K562 (cell line): ENCODE data around the gene AP3B2. TPM values are rescaled to one million over a fixed set of nuclear protein-coding genes. Genes with fewer than 3 reads are reported as not detected.

ENCODE experiments used
- BACH1 ChIP-seq: fragments of 200-800 bp; sonication (Bioruptor generic); IDR thresholded peaks from 2 replicates; pipeline ENCODE4 v1.6.1; 2016; ENCODE audit warnings: missing genetic modification characterization, missing compliant biosample characterization
- CHD4 ChIP-seq: fragments of 200-600 bp; sonication (generic); IDR thresholded peaks from 3 replicates; pipeline ENCODE4 v1.6.1; 2012; ENCODE audit warnings: low read depth, mild to moderate bottlenecking, mixed read lengths, low read length, inconsistent platforms; ENCODE audit not compliant: insufficient read depth, insufficient replicate concordance, poor library complexity, severe bottlenecking
- CREB1 ChIP-seq, 2 experiments: sonication (generic) in 1 of 2; formaldehyde crosslinking in 1 of 2; IDR thresholded peaks; 2 replicates each; pipeline versions ENCODE4 v1.6.1 to v1.8.0; 2012 to 2022; ENCODE audit warnings: inconsistent platforms in 1 of 2, mild to moderate bottlenecking in 1 of 2, missing genetic modification reagents in 1 of 2, moderate library complexity in 1 of 2
- GTF2A2 ChIP-seq: IDR thresholded peaks from 2 replicates; pipeline ENCODE4 v1.6.1; 2016; ENCODE audit warnings: mild to moderate bottlenecking, missing genetic modification characterization, missing compliant biosample characterization
- HDAC2 ChIP-seq: fragments of 450-650 bp; IDR thresholded peaks from 2 replicates; pipeline ENCODE4 v1.6.1; 2016; ENCODE audit warnings: mild to moderate bottlenecking
- KLF1 ChIP-seq: fragments of 450-650 bp; IDR thresholded peaks from 2 replicates; pipeline ENCODE4 v1.6.1; 2016; ENCODE audit warnings: missing genetic modification characterization, missing compliant biosample characterization
- MAFG ChIP-seq: fragments of 450-650 bp; conservative IDR thresholded peaks from 2 replicates; pipeline ENCODE4 v1.6.1; 2016; ENCODE audit warnings: missing genetic modification characterization, missing compliant biosample characterization
- MCM2 ChIP-seq: fragments of 450-650 bp; IDR thresholded peaks from 2 replicates; pipeline ENCODE4 v1.6.1; 2017; ENCODE audit warnings: low read depth, mild to moderate bottlenecking
- MYNN ChIP-seq, 2 experiments: sonication (generic); formaldehyde crosslinking in 1 of 2; IDR thresholded peaks; 2 replicates each; pipeline versions ENCODE4 v1.5.0 to v1.6.1; 2016 to 2020; ENCODE audit warnings: antibody characterized with exemption in 1 of 2, missing genetic modification reagents in 1 of 2
- RNF2 ChIP-seq: sonication (generic); IDR thresholded peaks from 2 replicates; pipeline ENCODE4 v1.6.1; 2016
- TGIF2 ChIP-seq: sonication (generic); formaldehyde crosslinking; IDR thresholded peaks from 2 replicates; pipeline ENCODE4 v1.8.1; 2022; ENCODE audit warnings: mild to moderate bottlenecking, missing genetic modification reagents, moderate library complexity
- ZBED1 ChIP-seq: IDR thresholded peaks from 2 replicates; pipeline ENCODE4 v1.6.1; 2014
- ZFP1 ChIP-seq: fragments of 450-650 bp; formaldehyde crosslinking; IDR thresholded peaks from 2 replicates; pipeline ENCODE4 v1.4.0; 2020; ENCODE audit warnings: mild to moderate bottlenecking, mixed read lengths
- ZNF217 ChIP-seq: sonication (generic); formaldehyde crosslinking; IDR thresholded peaks from 2 replicates; pipeline ENCODE4 v1.8.0; 2022; ENCODE audit warnings: mild to moderate bottlenecking, missing genetic modification reagents
- ZNF23 ChIP-seq: fragments of 250-450 bp; sonication (Bioruptor Pico); IDR thresholded peaks from 2 replicates; pipeline ENCODE4 v1.4.0; 2020; ENCODE audit warnings: mild to moderate bottlenecking
- ZNF24 ChIP-seq: fragments of 450-650 bp; IDR thresholded peaks from 2 replicates; pipeline ENCODE4 v1.6.1; 2016
- ZNF589 ChIP-seq: fragments of 200-800 bp; sonication (Bioruptor generic); IDR thresholded peaks from 2 replicates; pipeline ENCODE4 v1.6.1; 2016; ENCODE audit warnings: low read depth, missing genetic modification characterization, missing compliant biosample characterization
- polyA plus RNA-seq, 8 experiments: library from polyadenylated mRNA; depleted of rRNA in 4 of 8; stranded (reverse) in 5 of 8; unstranded in 3 of 8; fragments of >200 nt; fragmentation: Nextera tagmentation in 2 of 8; fragmentation: Illumina TruSeq in 1 of 8; extraction: Ambion mirVana in 2 of 8; extraction: Trizol in 1 of 8; gene quantifications; 2 replicates each; pipeline versions ENCODE4 v1.2.1 to v1.2.3, GENCODE V29; 2011 to 2014; ENCODE audit warnings: inconsistent platforms in 1 of 8, missing spikeins in 1 of 8
- total RNA-seq, 7 experiments: library from RNA; depleted of rRNA in 6 of 7; stranded (reverse); fragments of >200 nt in 6 of 7; fragmentation: Illumina TruSeq in 2 of 7; extraction: Trizol in 2 of 7; gene quantifications; 2 replicates each; pipeline versions ENCODE4 v1.2.1 to v1.2.3, GENCODE V29; 2011 to 2021; ENCODE audit warnings: low replicate concordance in 1 of 7
- TF ChIP-seq, protein P1 (sequence below): sonication (generic); formaldehyde crosslinking; IDR thresholded peaks from 2 replicates; pipeline ENCODE4 v1.8.1; 2023; ENCODE audit warnings: mild to moderate bottlenecking, missing genetic modification reagents
- TF ChIP-seq, protein P2 (sequence below): sonication (generic); formaldehyde crosslinking; IDR thresholded peaks from 2 replicates; pipeline ENCODE4 v1.9.0; 2022; ENCODE audit warnings: mild to moderate bottlenecking, missing genetic modification reagents
- TF ChIP-seq, protein P3 (sequence below): sonication (generic); formaldehyde crosslinking; IDR thresholded peaks from 2 replicates; pipeline ENCODE4 v1.8.0; 2022; ENCODE audit warnings: mild to moderate bottlenecking, missing genetic modification reagents
- TF ChIP-seq, protein P4 (sequence below), 2 experiments: IDR thresholded peaks; 2 replicates each; pipeline ENCODE4 v1.6.1; 2011; ENCODE audit warnings: borderline replicate concordance in 1 of 2, control low read depth in 1 of 2, low read depth in 1 of 2, low read length in 1 of 2, mild to moderate bottlenecking in 1 of 2, mixed read lengths in 1 of 2, moderate library complexity in 1 of 2; ENCODE audit not compliant: insufficient read depth in 1 of 2, insufficient read length in 1 of 2, poor library complexity in 1 of 2, severe bottlenecking in 1 of 2; ENCODE audit errors: extremely low read depth in 1 of 2
- TF ChIP-seq, protein P5 (sequence below): fragments of 450-650 bp; IDR thresholded peaks from 2 replicates; pipeline ENCODE4 v1.6.1; 2016; ENCODE audit warnings: low read depth, mild to moderate bottlenecking, moderate library complexity

The AP3B2 gene
- total and polyA plus RNA-seq, 9 of the 15 experiments (the other 6 are each of a cell fraction or from before 2014, with no cell fraction given) = 0.03 to 0.15 (median 0.10) TPM; not detected in 2

DNA sequence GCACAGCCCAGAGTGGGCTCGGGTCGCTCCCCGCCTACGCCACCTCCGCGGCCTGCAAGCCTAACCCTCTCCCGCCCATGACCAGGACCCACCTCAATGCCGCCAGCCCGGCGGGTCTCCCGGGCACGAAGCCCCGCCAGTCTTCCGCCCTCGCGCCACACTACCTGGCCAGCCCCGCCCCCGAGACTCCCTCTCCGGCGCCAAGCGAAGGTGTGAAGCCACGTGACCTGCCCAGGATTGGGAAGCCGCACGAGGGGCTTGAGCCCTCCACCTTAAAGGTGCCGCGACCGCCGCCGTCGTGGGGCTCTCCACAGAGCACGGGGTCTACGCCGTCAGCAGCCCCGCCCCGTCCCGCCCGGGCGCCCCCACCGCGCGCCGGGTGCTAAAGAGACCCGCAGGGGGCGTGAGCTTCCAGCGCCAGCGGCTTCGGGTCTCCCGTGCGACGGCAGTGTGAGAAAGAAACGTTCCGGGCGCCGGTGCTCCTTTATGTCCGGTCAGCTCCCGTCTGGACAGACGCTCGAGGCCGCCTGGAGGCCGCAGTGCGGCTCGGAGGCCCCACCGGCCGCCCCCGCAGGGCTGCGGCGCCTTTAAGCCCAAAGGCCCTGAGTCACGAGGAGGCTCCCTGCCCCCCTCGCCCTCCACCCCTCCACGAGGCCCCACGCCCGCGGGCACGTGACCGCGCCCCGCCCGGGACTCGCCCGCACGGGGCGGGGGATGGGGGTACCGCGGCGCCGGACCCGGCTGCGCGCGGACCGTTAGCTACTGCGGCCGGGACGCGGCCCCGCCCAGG is 62.4 kb downstream of the AP3B2 start, which contains the start of gene CPEB1 (continued):
- TF ChIP-seq, protein P1, sequence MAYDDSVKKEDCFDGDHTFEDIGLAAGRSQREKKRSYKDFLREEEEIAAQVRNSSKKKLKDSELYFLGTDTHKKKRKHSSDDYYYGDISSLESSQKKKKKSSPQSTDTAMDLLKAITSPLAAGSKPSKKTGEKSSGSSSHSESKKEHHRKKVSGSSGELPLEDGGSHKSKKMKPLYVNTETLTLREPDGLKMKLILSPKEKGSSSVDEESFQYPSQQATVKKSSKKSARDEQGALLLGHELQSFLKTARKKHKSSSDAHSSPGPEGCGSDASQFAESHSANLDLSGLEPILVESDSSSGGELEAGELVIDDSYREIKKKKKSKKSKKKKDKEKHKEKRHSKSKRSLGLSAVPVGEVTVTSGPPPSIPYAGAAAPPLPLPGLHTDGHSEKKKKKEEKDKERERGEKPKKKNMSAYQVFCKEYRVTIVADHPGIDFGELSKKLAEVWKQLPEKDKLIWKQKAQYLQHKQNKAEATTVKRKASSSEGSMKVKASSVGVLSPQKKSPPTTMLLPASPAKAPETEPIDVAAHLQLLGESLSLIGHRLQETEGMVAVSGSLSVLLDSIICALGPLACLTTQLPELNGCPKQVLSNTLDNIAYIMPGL (CRISPR knock-in tag) = peak; percentile 32; the same call in 1 of the 2 replicates
- TF ChIP-seq, protein P2, sequence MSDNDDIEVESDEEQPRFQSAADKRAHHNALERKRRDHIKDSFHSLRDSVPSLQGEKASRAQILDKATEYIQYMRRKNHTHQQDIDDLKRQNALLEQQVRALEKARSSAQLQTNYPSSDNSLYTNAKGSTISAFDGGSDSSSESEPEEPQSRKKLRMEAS (CRISPR knock-in tag) = peak; percentile 95
- no peak for TF ChIP-seq ZBED1
- peak; percentile 40; the same call in 1 of the 2 replicates for TF ChIP-seq CREB1 (IDR thresholded peaks at IDR 0.05)
- peak; percentile 44; the same call in 1 of the 2 replicates for TF ChIP-seq CREB1 (CRISPR knock-in tag; IDR thresholded peaks at IDR 0.05)
- no peak for TF ChIP-seq BACH1
- peak; percentile 92 for TF ChIP-seq KLF1 (tag)
- no peak for TF ChIP-seq MYNN (IDR thresholded peaks at IDR 0.05)
- TF ChIP-seq MYNN (CRISPR knock-in tag; IDR thresholded peaks at IDR 0.05) = no peak
- TF ChIP-seq CHD4 = no peak
- TF ChIP-seq, protein P3, sequence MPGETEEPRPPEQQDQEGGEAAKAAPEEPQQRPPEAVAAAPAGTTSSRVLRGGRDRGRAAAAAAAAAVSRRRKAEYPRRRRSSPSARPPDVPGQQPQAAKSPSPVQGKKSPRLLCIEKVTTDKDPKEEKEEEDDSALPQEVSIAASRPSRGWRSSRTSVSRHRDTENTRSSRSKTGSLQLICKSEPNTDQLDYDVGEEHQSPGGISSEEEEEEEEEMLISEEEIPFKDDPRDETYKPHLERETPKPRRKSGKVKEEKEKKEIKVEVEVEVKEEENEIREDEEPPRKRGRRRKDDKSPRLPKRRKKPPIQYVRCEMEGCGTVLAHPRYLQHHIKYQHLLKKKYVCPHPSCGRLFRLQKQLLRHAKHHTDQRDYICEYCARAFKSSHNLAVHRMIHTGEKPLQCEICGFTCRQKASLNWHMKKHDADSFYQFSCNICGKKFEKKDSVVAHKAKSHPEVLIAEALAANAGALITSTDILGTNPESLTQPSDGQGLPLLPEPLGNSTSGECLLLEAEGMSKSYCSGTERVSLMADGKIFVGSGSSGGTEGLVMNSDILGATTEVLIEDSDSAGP = peak; percentile 93
- TF ChIP-seq ZFP1 (CRISPR knock-in tag) = no peak
- TF ChIP-seq MCM2 = no peak
- TF ChIP-seq ZNF23 (CRISPR knock-in tag) = no peak
- peak; percentile 84 for TF ChIP-seq RNF2
- TF ChIP-seq ZNF589 (CRISPR knock-in tag) = peak; percentile 63; the same call in 1 of the 2 replicates
- 0 out of 2 replicates have a peak, but pooled peaks have one; percentile 25 for TF ChIP-seq MAFG (tag)
- TF ChIP-seq, protein P4, sequence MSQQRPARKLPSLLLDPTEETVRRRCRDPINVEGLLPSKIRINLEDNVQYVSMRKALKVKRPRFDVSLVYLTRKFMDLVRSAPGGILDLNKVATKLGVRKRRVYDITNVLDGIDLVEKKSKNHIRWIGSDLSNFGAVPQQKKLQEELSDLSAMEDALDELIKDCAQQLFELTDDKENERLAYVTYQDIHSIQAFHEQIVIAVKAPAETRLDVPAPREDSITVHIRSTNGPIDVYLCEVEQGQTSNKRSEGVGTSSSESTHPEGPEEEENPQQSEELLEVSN (IDR thresholded peaks at IDR 0.05; ENCODE audit: borderline replicate concordance in 1 of 2, extremely low read depth in 1 of 2, insufficient read depth in 1 of 2, insufficient read length in 1 of 2, low read depth in 1 of 2, low read length in 1 of 2, poor library complexity in 1 of 2, severe bottlenecking in 1 of 2) = peak; percentile 88 to 96
- TF ChIP-seq ZNF217 (CRISPR knock-in tag) = no peak
- TF ChIP-seq HDAC2 = no peak
- TF ChIP-seq, protein P5, sequence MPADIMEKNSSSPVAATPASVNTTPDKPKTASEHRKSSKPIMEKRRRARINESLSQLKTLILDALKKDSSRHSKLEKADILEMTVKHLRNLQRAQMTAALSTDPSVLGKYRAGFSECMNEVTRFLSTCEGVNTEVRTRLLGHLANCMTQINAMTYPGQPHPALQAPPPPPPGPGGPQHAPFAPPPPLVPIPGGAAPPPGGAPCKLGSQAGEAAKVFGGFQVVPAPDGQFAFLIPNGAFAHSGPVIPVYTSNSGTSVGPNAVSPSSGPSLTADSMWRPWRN = no peak
- no peak for TF ChIP-seq GTF2A2 (tag)
- no peak for TF ChIP-seq TGIF2 (CRISPR knock-in tag)
- TF ChIP-seq ZNF24 = no peak
